ENCODE results near the gene DOCK10.

- TF ChIP-seq, protein P1, sequence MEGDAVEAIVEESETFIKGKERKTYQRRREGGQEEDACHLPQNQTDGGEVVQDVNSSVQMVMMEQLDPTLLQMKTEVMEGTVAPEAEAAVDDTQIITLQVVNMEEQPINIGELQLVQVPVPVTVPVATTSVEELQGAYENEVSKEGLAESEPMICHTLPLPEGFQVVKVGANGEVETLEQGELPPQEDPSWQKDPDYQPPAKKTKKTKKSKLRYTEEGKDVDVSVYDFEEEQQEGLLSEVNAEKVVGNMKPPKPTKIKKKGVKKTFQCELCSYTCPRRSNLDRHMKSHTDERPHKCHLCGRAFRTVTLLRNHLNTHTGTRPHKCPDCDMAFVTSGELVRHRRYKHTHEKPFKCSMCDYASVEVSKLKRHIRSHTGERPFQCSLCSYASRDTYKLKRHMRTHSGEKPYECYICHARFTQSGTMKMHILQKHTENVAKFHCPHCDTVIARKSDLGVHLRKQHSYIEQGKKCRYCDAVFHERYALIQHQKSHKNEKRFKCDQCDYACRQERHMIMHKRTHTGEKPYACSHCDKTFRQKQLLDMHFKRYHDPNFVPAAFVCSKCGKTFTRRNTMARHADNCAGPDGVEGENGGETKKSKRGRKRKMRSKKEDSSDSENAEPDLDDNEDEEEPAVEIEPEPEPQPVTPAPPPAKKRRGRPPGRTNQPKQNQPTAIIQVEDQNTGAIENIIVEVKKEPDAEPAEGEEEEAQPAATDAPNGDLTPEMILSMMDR (IDR thresholded peaks at IDR 0.05; ENCODE audit: poor library complexity) = no peak
- TF ChIP-seq EZH2 (IDR thresholded peaks at IDR 0.05; ENCODE audit: borderline replicate concordance) = no peak
These were observed 159.7 kb downstream of the DOCK10 start for GRCh38 chr2:224882291-224883171.
